AG08395 (cell line): Measurements from ENCODE around the gene ZBP1.

Source experiments
- DNase-seq: peaks from one replicate; pipeline ENCODE4 v3.0.0; 2012; ENCODE audit warnings: mixed read lengths, low spot score

Gene ZBP1

DNA sequence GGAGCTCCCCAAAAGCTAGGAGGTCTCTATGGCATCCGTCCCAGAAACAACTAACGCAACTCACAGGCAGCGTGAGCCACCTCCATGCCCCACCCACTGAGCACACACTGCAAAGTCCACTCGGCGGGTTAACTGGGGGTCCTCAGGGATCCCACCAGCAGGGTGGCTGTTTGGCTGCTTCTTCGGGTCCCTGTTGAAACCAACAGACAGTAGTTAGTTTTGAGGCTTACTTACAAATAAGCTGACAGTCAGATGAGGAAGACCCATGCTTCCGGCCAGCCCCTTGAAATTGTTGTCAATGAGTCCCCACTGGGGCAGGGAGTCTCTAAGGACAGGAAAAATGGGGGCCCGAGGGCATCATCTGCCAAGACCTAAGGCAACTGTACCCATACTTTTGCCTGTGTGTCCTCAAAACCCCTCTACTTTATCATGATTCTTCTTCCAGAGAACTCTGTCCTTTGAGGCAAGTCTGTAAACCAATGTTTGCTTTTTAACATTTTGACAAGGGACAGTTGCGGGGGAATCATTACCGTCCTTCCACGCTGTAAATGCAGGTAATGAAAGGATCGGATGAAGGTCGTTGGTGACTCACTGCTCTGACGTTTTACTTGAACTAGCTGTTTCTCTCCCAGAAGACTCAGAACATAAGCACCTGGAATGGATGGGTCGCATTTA, 61.5 kb downstream of the ZBP1 start:
- no peak for DNase-seq

DNA sequence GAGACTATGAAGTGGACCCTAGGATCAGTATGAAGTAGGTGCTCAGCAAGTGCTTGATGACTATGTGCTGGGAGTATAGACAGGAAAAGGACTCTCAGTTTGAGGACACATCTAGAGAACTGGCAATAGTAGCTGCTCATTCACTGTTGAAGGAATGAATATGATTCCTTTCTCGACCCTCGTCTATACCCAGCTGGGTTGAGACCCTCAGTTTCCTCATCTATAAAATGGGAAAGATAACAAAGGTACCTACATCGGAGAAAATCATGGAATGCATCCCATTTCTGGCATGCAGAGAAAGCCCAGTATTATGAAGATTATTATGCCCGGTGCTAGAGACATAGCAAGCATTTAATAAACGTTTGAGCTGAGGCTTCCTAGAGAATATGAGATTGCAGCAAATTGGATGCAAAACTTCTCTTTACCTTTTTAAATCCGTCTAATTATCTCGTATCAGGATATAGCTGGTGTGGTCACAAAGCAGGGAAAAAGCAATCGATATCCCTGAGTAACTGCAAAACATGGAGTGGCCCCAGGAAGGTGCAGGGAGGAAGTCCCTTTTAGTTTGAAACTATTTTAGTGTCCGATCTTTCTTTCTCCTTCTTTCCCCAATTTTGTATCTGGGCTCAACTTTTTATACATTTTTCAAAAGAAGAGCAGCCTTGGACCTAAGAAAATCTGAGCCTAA, 62.2 kb downstream of the ZBP1 start:
- no peak for DNase-seq

DNA sequence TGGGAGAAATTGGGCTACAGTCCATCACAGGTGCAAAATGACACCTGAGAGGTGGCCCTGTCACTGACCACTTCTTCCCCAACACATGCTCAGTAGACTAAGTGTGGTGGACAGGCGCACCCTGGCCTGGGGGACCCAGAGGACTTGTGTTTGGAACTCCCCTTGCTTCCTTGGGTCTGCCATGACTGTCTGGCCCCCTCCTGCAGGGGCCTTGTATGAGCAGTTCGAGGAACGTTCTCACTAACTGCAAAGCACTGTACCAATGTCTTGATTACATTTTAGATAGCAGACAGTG, 63.3 kb downstream of the ZBP1 start:
- no peak for DNase-seq

GRCh38 chr20:57555457-57556184, 64.6 kb downstream of the ZBP1 start:
- no peak for DNase-seq
